ENCODE measurements around the gene UBAP2L.
A peak's percentile ranks its signal among the peaks of the same experiment; 100 is the strongest.
"Not testable (repeated sequence)": the region's sequence is repeated elsewhere in the genome, so short reads cannot be mapped to it uniquely, and the experiment has no call there.

The UBAP2L gene

DNA sequence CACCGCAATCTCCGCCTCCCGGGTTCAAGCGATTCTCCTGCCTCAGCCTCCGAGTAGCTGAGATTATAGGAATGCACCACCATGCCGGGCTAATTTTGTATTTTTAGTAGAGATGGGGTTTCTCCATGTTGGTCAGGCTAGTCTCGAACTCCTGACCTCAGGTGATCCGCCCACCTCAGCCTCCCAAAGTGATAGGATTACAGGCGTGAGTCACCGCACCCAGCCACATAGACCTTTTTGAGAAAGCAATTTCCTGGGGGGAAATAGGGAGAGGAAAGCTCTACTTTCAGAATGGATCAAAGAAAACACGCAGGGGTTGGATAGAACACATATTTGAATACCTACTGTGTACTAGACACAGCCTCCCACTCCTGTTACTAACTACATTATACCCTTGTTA is 15.0 kb upstream of the UBAP2L start:
- DNase-seq (ENCODE audit: low read depth), result not testable (repeated sequence)

- no peak for DNase-seq (ENCODE audit: low read depth)
These were observed 14.6 kb upstream of the UBAP2L start, which contains the start of gene CFAP141 for GRCh38 chr1:154206196-154206595. CFAP141 (minus strand) TSS chr1:154206333; CDS start chr1:154206307, 26 bp downstream.

GRCh38 chr1:154207262-154207661 is 13.5 kb upstream of the UBAP2L start:
- DNase-seq (ENCODE audit: low read depth), result no peak

GRCh38 chr1:154208677-154209388 is 11.9 kb upstream of the UBAP2L start:
- no peak for DNase-seq (ENCODE audit: low read depth)

DNA sequence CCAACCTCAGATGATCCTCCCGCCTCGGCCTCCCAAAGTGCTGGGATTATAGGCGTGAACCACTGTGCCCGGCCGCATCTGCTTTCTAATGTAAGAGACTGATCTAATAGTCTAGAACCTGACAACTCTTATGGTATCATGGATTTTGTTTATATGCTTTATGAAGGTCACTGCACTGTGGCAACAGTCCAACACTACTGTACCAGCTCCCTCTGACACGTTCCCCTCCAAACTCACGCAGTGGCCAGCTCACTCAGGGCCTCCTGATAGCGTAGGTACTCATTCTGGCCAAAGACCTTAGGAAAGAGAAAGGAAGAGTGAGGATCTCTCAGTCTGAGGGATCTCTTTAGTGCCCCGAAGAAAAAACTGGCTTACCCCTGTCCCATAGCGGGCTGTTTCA is 8.7 kb upstream of the UBAP2L start:
- no peak for DNase-seq (ENCODE audit: low read depth)

DNA sequence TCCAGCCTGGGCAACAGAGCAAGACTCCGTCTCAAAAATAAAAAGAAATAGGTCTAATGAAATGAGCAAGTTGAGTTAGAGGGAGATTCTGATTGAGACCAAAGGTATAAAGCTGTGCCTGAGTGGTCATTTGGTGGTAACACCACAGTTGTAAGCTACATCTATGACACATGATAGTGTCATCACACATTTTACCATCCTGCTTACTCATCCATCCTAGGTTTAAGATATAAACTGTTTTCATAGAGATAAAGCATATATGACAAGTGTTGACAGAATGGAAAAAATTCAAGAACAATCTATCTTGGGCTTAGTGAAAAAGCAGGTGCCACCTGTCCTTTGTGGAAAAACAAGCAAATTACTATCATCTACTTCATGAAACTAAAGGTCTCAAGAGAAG is 7.5 kb upstream of the UBAP2L start:
- DNase-seq (ENCODE audit: low read depth), result no peak

DNA sequence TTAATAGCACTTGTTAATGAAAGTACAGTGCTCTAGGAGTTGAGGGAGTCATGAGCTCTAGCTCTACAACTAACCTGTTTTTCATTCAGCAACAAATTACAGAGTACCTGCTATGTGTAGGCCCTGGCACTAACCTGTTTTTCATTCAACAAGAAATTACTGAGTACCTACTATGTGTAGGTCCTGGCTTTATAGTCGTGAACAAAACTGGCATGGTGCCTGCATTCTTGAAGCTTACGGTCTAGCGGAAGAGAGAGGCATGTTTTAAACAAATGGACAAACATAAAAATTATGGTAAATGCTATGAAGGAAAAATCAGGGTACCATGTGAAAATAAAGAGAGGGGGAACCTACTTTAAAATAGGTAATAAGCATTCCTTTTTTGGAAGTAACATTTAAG is 2.2 kb upstream of the UBAP2L start:
- DNase-seq (ENCODE audit: low read depth), result no peak

- DNase-seq (ENCODE audit: low read depth), result no peak
These were observed 1.2 kb upstream of the UBAP2L start for GRCh38 chr1:154219541-154219940.

DNA sequence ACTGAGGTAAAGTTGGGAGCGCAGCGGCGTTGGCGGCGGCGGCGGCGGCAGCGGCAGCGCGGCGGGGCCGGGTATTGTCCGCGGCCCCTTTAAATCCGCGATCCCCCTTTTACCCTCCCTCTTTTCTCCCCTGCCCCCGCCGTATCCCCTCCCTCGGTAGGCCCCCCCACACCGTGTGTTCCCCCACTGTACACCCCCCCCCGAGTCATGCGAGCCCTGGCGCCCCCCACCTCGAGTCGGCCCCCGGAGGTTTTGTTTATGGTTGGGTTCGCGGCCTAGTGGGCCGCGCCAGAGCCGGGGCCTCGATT is 169 bp downstream of the UBAP2L start:
- no peak for DNase-seq (ENCODE audit: low read depth)

GRCh38 chr1:154221278-154222001 is 685 bp downstream of the UBAP2L start:
- DNase-seq (ENCODE audit: low read depth), result peak; percentile 56

DNA sequence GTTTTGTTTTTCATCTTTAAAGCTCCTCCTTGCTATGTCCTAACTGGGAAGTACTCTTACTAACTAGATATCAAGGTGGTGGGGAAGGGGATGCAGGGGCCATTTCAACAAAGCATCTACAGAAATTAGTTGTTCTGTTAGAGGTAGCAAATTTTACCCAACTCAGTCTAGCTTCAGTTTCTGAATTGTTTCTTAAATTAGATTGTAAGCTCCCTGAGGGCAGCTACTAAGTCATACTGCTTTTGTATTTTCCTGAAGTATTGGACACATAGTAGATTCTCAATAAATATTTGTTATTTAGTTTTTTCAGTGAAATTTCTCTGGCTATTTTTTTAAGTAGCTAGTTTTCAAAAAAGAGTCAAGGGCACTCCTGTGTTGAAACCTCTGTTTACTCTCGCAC is 1.8 kb downstream of the UBAP2L start:
- no peak for DNase-seq (ENCODE audit: low read depth)

DNA sequence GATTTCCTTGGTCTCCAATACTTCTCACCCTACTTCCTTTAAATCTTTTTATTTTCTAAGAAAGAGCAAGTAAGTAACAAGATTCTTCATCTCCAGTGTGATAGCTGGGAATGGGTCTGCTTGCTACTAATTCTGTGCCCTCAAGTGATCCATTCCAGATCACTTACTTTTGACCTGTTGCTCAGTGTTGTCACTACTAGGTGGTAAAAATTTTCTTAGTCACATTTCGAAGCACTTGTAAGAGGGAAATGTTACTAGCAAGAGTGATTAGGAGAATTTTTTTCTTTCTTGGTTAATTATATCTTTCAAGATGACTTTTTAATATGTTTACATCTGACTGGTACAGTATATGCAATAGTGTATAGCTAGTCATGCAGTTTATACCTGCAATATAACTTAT is 2.2 kb downstream of the UBAP2L start:
- no peak for DNase-seq (ENCODE audit: low read depth)

DNA sequence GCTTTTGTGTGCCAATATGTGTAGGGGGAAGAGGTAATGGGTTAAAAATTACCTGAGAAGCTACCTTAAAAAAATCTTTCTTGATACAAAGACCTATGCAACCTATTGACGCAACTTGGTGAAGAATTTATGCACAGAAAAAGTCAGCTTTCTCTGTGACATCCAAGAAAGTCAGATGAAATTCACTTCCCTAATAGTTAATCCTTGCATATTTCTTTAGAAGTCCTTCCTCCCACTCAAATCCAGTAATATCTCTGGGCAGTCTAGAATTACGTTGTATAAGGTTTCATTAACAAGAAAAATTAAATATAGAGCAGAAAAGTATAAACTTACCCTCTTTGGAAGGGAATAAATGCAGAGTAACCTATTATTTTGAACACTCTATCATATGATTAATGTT is 2.9 kb downstream of the UBAP2L start:
- no peak for DNase-seq (ENCODE audit: low read depth)

GRCh38 chr1:154225370-154225769 is 4.6 kb downstream of the UBAP2L start:
- no peak for DNase-seq (ENCODE audit: low read depth)

DNA sequence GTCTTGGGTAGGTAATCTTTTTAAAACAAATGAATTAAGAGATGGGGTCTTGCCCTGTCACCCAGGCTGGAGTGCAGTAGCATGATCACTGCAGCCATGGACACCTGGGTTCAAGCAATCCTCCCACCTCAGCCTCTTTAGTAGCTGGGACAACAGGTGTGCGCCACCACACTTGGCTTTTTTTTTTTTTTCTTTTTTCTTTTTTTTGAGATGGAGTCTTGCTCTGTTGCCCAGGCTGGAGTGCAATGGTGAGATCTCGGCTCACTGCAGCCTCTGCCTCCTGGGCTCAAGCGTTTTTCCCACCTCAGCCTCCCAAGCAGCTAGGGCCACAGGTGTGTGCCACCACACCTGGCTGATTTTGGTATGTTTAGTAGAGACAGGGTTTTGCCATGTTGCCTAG is 10.4 kb downstream of the UBAP2L start:
- not testable (repeated sequence) for DNase-seq (ENCODE audit: low read depth)

DNA sequence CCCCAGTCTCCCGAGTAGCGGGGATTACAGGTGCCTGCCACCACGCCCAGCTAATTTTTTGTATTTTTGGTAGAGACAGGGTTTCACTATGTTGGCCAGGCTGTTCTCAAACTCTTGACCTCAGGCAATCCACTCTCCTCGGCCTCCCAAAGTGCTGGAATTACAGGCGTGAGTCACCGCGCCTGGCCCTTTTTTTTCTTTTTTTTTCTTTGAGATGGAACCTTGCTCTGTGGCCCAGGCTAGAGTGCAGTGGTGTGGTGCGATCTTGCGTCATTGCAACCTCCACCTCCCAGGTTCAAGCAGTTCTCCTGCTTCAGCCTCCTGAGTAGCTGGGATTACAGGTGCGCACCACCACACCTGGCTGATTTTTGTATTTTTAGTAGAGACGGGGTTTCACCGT is 12.4 kb downstream of the UBAP2L start:
- DNase-seq (ENCODE audit: low read depth), result not testable (repeated sequence)

DNA sequence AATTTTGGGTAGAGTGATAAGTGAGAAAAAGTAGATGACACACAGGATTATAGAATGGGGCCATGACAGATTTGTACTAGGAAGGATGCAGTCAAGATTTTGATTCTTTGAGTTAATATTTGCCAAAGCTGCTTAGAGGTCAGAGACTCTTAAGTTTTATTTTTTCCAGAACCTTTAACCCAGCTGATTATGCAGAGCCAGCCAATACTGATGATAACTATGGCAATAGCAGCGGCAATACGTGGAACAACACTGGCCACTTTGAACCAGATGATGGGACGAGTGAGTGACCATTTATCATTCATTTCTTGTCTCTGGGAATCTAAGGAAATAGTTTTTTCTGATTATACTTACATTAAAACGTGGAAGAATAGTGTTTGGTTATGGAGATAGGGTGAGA is 16.1 kb downstream of the UBAP2L start:
- DNase-seq (ENCODE audit: low read depth), result no peak

DNA sequence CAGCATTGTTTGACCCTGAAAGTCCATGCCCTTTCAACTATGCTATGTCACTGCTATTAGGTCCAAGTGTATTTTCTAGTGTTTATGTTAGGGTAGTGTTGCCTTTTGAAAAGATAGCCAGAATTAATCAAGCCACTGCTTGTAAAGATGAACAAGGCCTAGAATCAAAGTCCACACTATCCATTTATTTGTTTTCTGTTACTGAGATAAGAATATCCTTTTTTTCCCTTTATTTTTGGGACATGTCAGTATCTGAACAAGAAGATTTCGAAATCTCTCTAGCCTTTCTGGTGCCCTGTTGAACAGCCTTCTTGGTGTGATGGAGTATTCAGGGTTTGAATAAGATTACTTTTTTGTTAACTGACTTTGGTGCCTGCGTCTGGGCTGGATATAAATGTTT is 16.7 kb downstream of the UBAP2L start:
- DNase-seq (ENCODE audit: low read depth), result no peak

GRCh38 chr1:154237880-154238506 is 17.2 kb downstream of the UBAP2L start:
- DNase-seq (ENCODE audit: low read depth), result no peak

DNA sequence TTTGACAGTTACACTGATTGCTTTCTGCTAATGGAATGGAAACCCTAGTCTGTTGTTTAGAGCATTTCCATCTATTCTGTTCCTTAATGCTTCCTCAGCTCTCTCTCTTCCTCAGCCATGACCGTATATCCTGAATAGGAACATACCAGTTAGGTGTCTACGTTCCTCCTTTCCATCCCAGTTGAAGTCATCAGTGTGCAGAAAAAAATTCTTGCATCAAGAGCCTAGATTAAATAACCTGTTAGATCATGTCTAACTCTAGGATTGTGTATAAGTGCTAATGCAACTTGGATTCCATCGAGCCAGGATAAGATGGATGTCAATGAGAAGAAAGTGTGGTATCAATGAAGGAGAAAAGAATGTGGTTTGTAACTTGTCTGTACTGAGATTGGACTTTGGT is 18.7 kb downstream of the UBAP2L start:
- no peak for DNase-seq (ENCODE audit: low read depth)

DNA sequence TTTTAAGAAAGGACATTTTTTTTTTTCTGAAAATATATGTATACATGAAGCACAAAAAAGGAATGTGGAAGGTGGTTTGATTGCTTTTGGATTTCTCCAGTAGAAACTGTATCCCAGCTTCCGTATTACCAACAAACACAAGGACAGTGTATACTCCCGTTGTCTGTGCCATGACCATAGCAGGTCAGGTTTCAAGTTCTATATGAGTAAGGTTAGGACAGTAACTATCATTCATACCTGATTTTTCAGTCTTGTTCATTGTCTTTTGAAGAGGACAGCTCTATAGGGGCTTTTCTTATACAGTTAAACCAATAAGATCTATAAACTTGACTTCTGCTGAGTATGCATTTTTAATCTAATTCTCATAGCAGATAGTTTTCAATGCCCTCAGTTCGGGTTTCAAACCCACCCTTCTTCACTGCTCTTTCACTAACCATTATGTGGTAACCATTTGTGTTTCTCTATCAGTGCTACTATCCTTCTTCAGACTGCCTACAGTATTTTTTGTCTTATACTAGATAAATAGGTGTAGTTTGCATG is 19.6 kb downstream of the UBAP2L start:
- no peak for DNase-seq (ENCODE audit: low read depth)

DNA sequence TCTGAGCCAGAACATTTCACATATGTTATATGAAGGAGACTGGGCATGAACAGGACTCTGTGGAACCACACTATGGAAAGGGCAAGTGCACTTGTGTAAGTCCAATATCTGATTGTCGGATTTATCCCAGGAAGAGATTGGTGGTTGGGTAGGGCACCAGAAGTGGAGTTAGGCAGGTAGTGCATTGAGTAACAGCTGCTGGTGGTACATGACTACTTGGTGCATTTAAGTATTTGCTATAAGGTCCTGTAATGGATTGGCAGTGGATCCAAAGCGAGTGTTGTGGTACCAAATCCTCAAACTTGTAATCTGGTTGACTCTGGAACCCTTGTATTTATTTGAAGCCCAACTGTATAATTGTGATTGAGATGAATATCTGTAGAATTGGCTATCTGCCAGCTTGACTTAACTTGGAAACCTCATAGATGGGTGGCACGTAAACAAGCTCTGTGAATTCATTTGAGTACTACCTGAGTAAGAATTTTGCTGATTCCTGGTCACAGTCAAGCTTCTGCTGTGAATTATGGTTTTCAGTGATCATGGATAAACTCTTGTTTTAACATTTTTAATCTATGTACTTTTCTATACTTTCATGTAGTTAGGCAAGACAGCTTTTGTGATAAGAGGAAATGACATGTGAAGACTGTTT is 21.1 kb downstream of the UBAP2L start:
- DNase-seq (ENCODE audit: low read depth), result no peak

GRCh38 chr1:154253671-154254070 is 32.9 kb downstream of the UBAP2L start:
- no peak for DNase-seq (ENCODE audit: low read depth)

All from stimulated activated CD8-positive, alpha-beta memory T cell treated with anti-CD3 and anti-CD28 coated beads, Interleukin-12 subunit alpha, Interleukin-12 subunit beta, amount 100 ng/mL, for 1 hour (primary cell).